PC-3 (cell line): Measurements from ENCODE around the gene TMEM86B. TPM values are rescaled to one million over a fixed set of nuclear protein-coding genes. Genes with fewer than 3 reads are reported as not detected.

Source experiments
- ATAC-seq: fragments of 200-7000 bp; cut with Tn5 transposase; 2 replicates; pipeline ENCODE4 v1.9.1; 2020; ENCODE audit warnings: mild to moderate bottlenecking, moderate library complexity
- BruUV-seq: library from RNA; stranded (reverse); fragments of 400-500 nt; replicated peaks from 2 replicates; lab custom pipeline; 2021; lab: Mats Ljungman, UMichigan
- CTCF ChIA-PET: fragments of 300-600 bp; sonication (Branson Sonifier 250); formaldehyde crosslinking; loops from one replicate; lab custom pipeline; 2022; ENCODE audit warnings: antibody characterized with exemption; lab: Charles Lee
- POLR2A ChIA-PET: fragments of 300-600 bp; sonication (Branson Sonifier 250); formaldehyde crosslinking; loops from one replicate; lab custom pipeline; 2022; ENCODE audit warnings: antibody characterized with exemption; ENCODE audit not compliant: unreplicated experiment; lab: Charles Lee
- DNase-seq: peaks from one replicate; pipeline ENCODE4 v3.0.0-alpha.2; 2015
- H2AFZ ChIP-seq: fragments of 300-600 bp; sonication (generic); 2 replicates; pipeline ENCODE4 v1.6.0; 2016; ENCODE audit warnings: antibody characterized with exemption, low read length
- H3F3A ChIP-seq: fragments of 300-600 bp; sonication (generic); one replicate; pipeline ENCODE4 v1.6.0; 2017; ENCODE audit warnings: antibody characterized with exemption, low read length, control low read depth, mild to moderate bottlenecking; ENCODE audit not compliant: unreplicated experiment
- H3K27ac ChIP-seq: fragments of 300-600 bp; sonication (generic); 2 replicates; pipeline ENCODE4 v1.5.1; 2016; ENCODE audit warnings: mild to moderate bottlenecking, low read length
- H3K27me3 ChIP-seq: fragments of 300-600 bp; sonication (generic); 2 replicates; pipeline ENCODE4 v1.6.1; 2016; ENCODE audit warnings: low read length, mixed read lengths
- H3K36me3 ChIP-seq: fragments of 300-600 bp; sonication (generic); 2 replicates; pipeline ENCODE4 v1.6.1; 2016; ENCODE audit warnings: low read depth, mixed run types, low read length, mixed read lengths
- H3K4me1 ChIP-seq: fragments of 300-600 bp; sonication (generic); 2 replicates; pipeline ENCODE4 v1.5.1; 2016; ENCODE audit warnings: low read length; ENCODE audit not compliant: insufficient read depth
- H3K4me2 ChIP-seq: fragments of 300-600 bp; sonication (generic); 2 replicates; pipeline ENCODE4 v1.6.0; 2016; ENCODE audit warnings: low read length
- H3K4me3 ChIP-seq: fragments of 300-600 bp; sonication (generic); 2 replicates; pipeline ENCODE4 v1.5.1; 2016; ENCODE audit warnings: mild to moderate bottlenecking, low read length, mixed read lengths
- H3K79me2 ChIP-seq: fragments of 300-600 bp; sonication (generic); 2 replicates; pipeline ENCODE4 v1.6.1; 2017; ENCODE audit warnings: low read length, mixed read lengths
- H3K9ac ChIP-seq: fragments of 300-600 bp; sonication (generic); 2 replicates; pipeline ENCODE4 v1.6.0; 2016; ENCODE audit warnings: mild to moderate bottlenecking, low read length
- H3K9me2 ChIP-seq: fragments of 300-600 bp; sonication (generic); replicated peaks from 2 replicates; pipeline ENCODE4 v1.6.1; 2016; ENCODE audit warnings: mixed run types, low read length, mixed read lengths
- H3K9me3 ChIP-seq: fragments of 300-600 bp; sonication (generic); 2 replicates; pipeline ENCODE4 v1.6.1; 2016; ENCODE audit warnings: low read length, mixed read lengths
- H4K20me1 ChIP-seq: fragments of 300-600 bp; sonication (generic); 2 replicates; pipeline ENCODE4 v1.6.1; 2016; ENCODE audit warnings: low read length, mixed read lengths
- CTCF ChIP-seq: fragments of 300-600 bp; sonication (generic); conservative IDR thresholded peaks from 2 replicates; pipeline ENCODE4 v1.5.1; 2017; ENCODE audit warnings: antibody characterized with exemption, low read depth, mild to moderate bottlenecking, low read length
- EZH2 ChIP-seq: fragments of 300-600 bp; sonication (generic); IDR thresholded peaks from one replicate; pipeline ENCODE4 v1.6.1; 2017; ENCODE audit warnings: antibody characterized with exemption, mild to moderate bottlenecking, low read length; ENCODE audit not compliant: unreplicated experiment
- EZH2phosphoT487 ChIP-seq: fragments of 300-600 bp; sonication (generic); IDR thresholded peaks from 2 replicates; pipeline ENCODE4 v1.6.1; 2018; ENCODE audit warnings: mild to moderate bottlenecking, antibody characterized with exemption, low read length, borderline replicate concordance
- intact Hi-C: fragments of 100-400 bp; cut with micrococcal nuclease; formaldehyde crosslinking; loops from 2 replicates; pipeline ENCODE4 v1.9.0; 2023
- total RNA-seq: library from RNA; depleted of rRNA; stranded (reverse); fragments of >200 nt; gene quantifications from 2 replicates; pipeline ENCODE4 v1.2.3, GENCODE V29; 2014

TMEM86B gene
- total RNA-seq, 1 experiment from 2014 or later: 11.8 TPM

- no peak for TF ChIP-seq EZH2phosphoT487
- TF ChIP-seq CTCF: no peak
- TF ChIP-seq EZH2: no peak
- Histone ChIP-seq H3K79me2 (no peaks in the 10 kb centered on the region), H3K9ac (no peak overlapping the region), H3K9me3 (no peaks in the 10 kb centered on the region), H3K4me3 (no peak overlapping the region), H3K27ac (no peak overlapping the region), H3K4me1 (no peaks in the 10 kb centered on the region), H4K20me1 (no peaks in the 10 kb centered on the region), H3K4me2 (no peak overlapping the region), H3K27me3 (no peaks in the 10 kb centered on the region), H2AFZ (no peak overlapping the region), H3K9me2 (no peaks in the 10 kb centered on the region), H3K36me3 (no peaks in the 10 kb centered on the region), H3F3A (no peaks in the 10 kb centered on the region)
- intact Hi-C loops: no loop called here
- DNase-seq (no peak), ATAC-seq (no peak)
- POLR2A ChIA-PET: no interaction called here
- CTCF ChIA-PET: no interaction called here
- BruUV-seq: no TSS peak
Observed at GRCh38 chr19:55198651-55199050, 29.9 kb downstream of the TMEM86B start.

- ChIA-PET CTCF (no interaction called here), POLR2A (interaction anchor here (0.6 kb wide), 1 partner anchor 216 kb away, joined by 6 read pairs; no protein-coding TSS in a partner anchor)
- H3K9me3 ChIP-seq: no peaks in the 10 kb centered on the region
- no peaks in the 10 kb centered on the region for H3K27me3 ChIP-seq
- no peak overlapping the region for H3K4me2 ChIP-seq
- H3K36me3 ChIP-seq: no peaks in the 10 kb centered on the region
- no TSS peak for BruUV-seq
- no peak overlapping the region for H3K9ac ChIP-seq
- H3K4me3 ChIP-seq: no peak overlapping the region
- intact Hi-C loops: no loop called here
- H2AFZ ChIP-seq: no peak overlapping the region
- H3K27ac ChIP-seq: no peak overlapping the region
- TF ChIP-seq CTCF (no peak), EZH2 (no peak), EZH2phosphoT487 (no peak)
- peak; percentile 46; the same call in 1 of the 2 replicates for ATAC-seq
- peak; percentile 45 for DNase-seq
- no peaks in the 10 kb centered on the region for H3F3A ChIP-seq
- H4K20me1 ChIP-seq: no peaks in the 10 kb centered on the region
- no peaks in the 10 kb centered on the region for H3K79me2 ChIP-seq
- H3K4me1 ChIP-seq: no peaks in the 10 kb centered on the region
- H3K9me2 ChIP-seq: no peaks in the 10 kb centered on the region
Observed at GRCh38 chr19:55197528-55197927, 31.0 kb downstream of the TMEM86B start.

GRCh38 chr19:55196803-55197202 lies 31.8 kb downstream of the TMEM86B start:
- TSS peak; percentile 10 for BruUV-seq

More at GRCh38 chr19:55196803-55197202, 31.8 kb downstream of the TMEM86B start:
- no peaks in the 10 kb centered on the region for H3K36me3 ChIP-seq
- intact Hi-C loops: no loop called here
- H3K9me2 ChIP-seq: no peaks in the 10 kb centered on the region
- no peaks in the 10 kb centered on the region for H3F3A ChIP-seq
- H3K4me3 ChIP-seq: no peak overlapping the region
- H3K27me3 ChIP-seq: no peaks in the 10 kb centered on the region
- TF ChIP-seq CTCF: no peak
- no peak for TF ChIP-seq EZH2
- TF ChIP-seq EZH2phosphoT487: no peak
- ATAC-seq (no peak), DNase-seq (no peak)
- H3K4me1 ChIP-seq: no peaks in the 10 kb centered on the region
- H2AFZ ChIP-seq: no peak overlapping the region
- no peaks in the 10 kb centered on the region for H3K9me3 ChIP-seq
- ChIA-PET POLR2A (no interaction called here), CTCF (no interaction called here)
- H3K9ac ChIP-seq: no peak overlapping the region
- H3K4me2 ChIP-seq: no peak overlapping the region
- H3K79me2 ChIP-seq: no peaks in the 10 kb centered on the region
- H4K20me1 ChIP-seq: no peaks in the 10 kb centered on the region
- no peak overlapping the region for H3K27ac ChIP-seq
